ENCODE results near the gene TANGO6. TPM values are rescaled to one million over a fixed set of nuclear protein-coding genes. Genes with fewer than 3 reads are reported as not detected.

Gene TANGO6
- total RNA-seq, 1 donor, result 38.0 TPM

DNA sequence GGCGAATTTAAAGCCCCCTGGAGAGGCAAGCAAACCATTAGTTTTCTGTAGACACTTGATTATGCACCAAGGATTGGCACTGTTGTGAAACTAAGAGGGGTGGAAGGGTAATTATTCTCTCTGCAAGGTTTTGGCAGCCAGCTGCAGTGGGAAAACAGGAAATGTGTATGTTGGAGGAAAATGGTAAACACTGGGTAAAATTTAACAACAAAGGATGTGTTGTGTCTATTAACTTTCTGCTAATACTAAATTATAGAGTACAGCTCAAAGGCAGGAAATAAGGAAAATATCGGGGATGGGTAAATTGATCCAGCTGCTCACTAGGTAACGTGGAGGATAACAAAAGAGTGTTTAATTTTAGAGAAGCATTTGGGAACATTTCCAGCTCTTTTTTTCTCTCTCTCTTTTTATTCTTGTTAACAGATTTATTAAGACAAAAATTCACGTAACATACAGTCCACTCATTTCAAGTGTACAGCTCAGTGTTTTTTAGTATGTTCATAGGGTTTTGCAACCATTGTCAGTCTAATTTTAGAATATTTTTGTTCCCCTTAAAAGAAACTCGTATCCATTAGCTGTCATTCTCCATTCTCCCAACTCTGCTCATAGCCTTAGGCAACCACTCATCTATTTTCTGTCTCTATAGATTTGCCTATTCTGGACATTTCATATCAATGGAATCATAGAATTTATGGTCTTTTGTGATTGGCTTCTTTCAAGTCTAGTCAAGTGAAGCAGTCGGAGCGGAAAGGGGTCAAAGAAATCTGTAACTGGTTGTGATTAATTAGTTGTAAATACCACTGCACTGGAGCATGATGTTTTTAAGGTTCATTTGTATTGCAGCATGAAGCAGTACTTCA lies 41.8 kb downstream of the TANGO6 start:
- H3K4me3 ChIP-seq (ENCODE audit: insufficient read depth, low read length), result no peak overlapping the region
- DNase-seq (ENCODE audit: insufficient read length, low spot score, missing footprints), result no peak
- no peaks in the 10 kb centered on the region for H3K4me1 ChIP-seq (ENCODE audit: insufficient read depth, low read length)
- H3K4me2 ChIP-seq (ENCODE audit: insufficient read depth, low read length), result no peak overlapping the region
- H4K20me1 ChIP-seq (ENCODE audit: insufficient read depth, low read length), result no peaks in the 10 kb centered on the region
- peaks cover 14% of the 10 kb centered on the region for H3K36me3 ChIP-seq (ENCODE audit: insufficient read depth, low read length)
- no peaks in the 10 kb centered on the region for H3K9me3 ChIP-seq (ENCODE audit: low read depth, low read length)
- TF ChIP-seq, protein P1, sequence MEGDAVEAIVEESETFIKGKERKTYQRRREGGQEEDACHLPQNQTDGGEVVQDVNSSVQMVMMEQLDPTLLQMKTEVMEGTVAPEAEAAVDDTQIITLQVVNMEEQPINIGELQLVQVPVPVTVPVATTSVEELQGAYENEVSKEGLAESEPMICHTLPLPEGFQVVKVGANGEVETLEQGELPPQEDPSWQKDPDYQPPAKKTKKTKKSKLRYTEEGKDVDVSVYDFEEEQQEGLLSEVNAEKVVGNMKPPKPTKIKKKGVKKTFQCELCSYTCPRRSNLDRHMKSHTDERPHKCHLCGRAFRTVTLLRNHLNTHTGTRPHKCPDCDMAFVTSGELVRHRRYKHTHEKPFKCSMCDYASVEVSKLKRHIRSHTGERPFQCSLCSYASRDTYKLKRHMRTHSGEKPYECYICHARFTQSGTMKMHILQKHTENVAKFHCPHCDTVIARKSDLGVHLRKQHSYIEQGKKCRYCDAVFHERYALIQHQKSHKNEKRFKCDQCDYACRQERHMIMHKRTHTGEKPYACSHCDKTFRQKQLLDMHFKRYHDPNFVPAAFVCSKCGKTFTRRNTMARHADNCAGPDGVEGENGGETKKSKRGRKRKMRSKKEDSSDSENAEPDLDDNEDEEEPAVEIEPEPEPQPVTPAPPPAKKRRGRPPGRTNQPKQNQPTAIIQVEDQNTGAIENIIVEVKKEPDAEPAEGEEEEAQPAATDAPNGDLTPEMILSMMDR (IDR thresholded peaks at IDR 0.05; ENCODE audit: extremely low read depth, low read depth, low read length), result no peak
- no peak overlapping the region for H2AFZ ChIP-seq (ENCODE audit: low read length)
- H3K27ac ChIP-seq (ENCODE audit: low read depth, low read length), result no peak overlapping the region
- no peaks in the 10 kb centered on the region for H3K27me3 ChIP-seq (ENCODE audit: insufficient read depth, low read length)
- H3K79me2 ChIP-seq (ENCODE audit: insufficient read depth, low read length), result no peaks in the 10 kb centered on the region

DNA sequence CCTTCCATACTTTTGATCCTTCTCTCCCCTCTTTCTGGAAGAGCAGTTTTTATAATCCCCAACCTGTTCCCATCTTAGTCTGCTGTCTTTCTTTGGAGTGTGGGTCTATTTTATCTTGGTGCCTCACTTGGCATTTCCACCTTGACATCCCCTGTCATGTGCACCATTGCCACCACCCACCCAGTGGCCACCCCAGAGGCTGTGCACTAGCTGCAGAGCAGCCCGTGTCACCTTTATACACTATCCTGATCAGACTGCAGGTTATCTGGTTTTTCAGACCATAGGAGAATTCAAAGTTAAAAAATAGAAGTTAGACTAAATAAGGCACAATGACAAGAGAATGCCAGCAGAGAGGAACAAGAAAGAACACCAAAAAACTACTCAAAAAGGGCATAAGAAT lies 43.8 kb downstream of the TANGO6 start:
- Histone ChIP-seq H3K27ac (ENCODE audit: low read depth, low read length) (no peak overlapping the region), H3K4me1 (ENCODE audit: insufficient read depth, low read length) (no peaks in the 10 kb centered on the region), H2AFZ (ENCODE audit: low read length) (no peak overlapping the region), H3K36me3 (ENCODE audit: insufficient read depth, low read length) (peaks cover 4% of the 10 kb centered on the region), H3K79me2 (ENCODE audit: insufficient read depth, low read length) (no peaks in the 10 kb centered on the region), H3K27me3 (ENCODE audit: insufficient read depth, low read length) (no peaks in the 10 kb centered on the region), H3K4me3 (ENCODE audit: insufficient read depth, low read length) (no peak overlapping the region), H3K9me3 (ENCODE audit: low read depth, low read length) (no peaks in the 10 kb centered on the region), H3K4me2 (ENCODE audit: insufficient read depth, low read length) (no peak overlapping the region), H4K20me1 (ENCODE audit: insufficient read depth, low read length) (no peaks in the 10 kb centered on the region)
- DNase-seq (ENCODE audit: insufficient read length, low spot score, missing footprints), result no peak
- TF ChIP-seq, protein P1 (IDR thresholded peaks at IDR 0.05; ENCODE audit: extremely low read depth, low read depth, low read length), result no peak

DNA sequence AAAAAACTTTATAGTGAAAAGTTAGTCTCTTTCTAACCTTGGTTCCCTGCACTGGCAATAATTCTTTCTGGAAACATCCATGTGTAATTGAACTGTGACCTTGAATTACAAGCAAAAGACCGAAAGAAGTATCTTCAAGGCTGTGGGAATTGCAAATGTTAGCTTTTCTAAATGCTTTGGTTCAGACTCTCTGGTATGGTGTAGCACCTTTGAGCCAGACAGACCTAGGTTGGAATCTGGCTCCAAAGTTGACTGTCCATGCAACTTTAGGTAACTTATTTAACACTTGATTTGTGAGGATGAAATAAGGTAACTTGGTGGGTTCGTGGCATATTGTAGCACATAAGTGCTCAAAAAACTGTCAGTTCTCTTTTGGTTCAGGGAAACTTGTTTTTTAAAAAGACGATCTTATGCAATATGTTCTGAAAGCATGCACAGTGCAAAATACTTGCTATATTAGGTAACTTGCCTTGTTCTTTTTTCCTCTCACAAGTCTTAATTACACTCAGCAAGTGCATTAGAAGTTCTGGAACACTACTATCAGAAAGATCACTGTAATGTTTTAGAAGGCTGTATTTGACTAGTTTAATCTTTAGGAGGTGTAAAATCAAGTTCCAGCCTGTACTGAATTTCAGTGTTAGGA lies 46.3 kb downstream of the TANGO6 start:
- Histone ChIP-seq H3K36me3 (ENCODE audit: insufficient read depth, low read length) (no peaks in the 10 kb centered on the region), H3K4me3 (ENCODE audit: insufficient read depth, low read length) (no peak overlapping the region), H3K79me2 (ENCODE audit: insufficient read depth, low read length) (no peaks in the 10 kb centered on the region), H3K27me3 (ENCODE audit: insufficient read depth, low read length) (no peaks in the 10 kb centered on the region), H4K20me1 (ENCODE audit: insufficient read depth, low read length) (no peaks in the 10 kb centered on the region), H3K9me3 (ENCODE audit: low read depth, low read length) (no peaks in the 10 kb centered on the region), H3K4me1 (ENCODE audit: insufficient read depth, low read length) (no peaks in the 10 kb centered on the region), H3K4me2 (ENCODE audit: insufficient read depth, low read length) (no peak overlapping the region), H3K27ac (ENCODE audit: low read depth, low read length) (no peak overlapping the region), H2AFZ (ENCODE audit: low read length) (no peak overlapping the region)
- no peak for DNase-seq (ENCODE audit: insufficient read length, low spot score, missing footprints)
- TF ChIP-seq, protein P1 (IDR thresholded peaks at IDR 0.05; ENCODE audit: extremely low read depth, low read depth, low read length), result no peak

GRCh38 chr16:68892214-68892613 lies 48.9 kb downstream of the TANGO6 start:
- Histone ChIP-seq H3K27ac (ENCODE audit: low read depth, low read length) (no peak overlapping the region), H2AFZ (ENCODE audit: low read length) (no peak overlapping the region), H3K4me1 (ENCODE audit: insufficient read depth, low read length) (no peaks in the 10 kb centered on the region), H3K9me3 (ENCODE audit: low read depth, low read length) (no peaks in the 10 kb centered on the region), H4K20me1 (ENCODE audit: insufficient read depth, low read length) (no peaks in the 10 kb centered on the region), H3K36me3 (ENCODE audit: insufficient read depth, low read length) (no peaks in the 10 kb centered on the region), H3K79me2 (ENCODE audit: insufficient read depth, low read length) (no peaks in the 10 kb centered on the region), H3K27me3 (ENCODE audit: insufficient read depth, low read length) (no peaks in the 10 kb centered on the region), H3K4me3 (ENCODE audit: insufficient read depth, low read length) (no peak overlapping the region), H3K4me2 (ENCODE audit: insufficient read depth, low read length) (no peak overlapping the region)
- TF ChIP-seq, protein P1 (IDR thresholded peaks at IDR 0.05; ENCODE audit: extremely low read depth, low read depth, low read length), result no peak
- DNase-seq (ENCODE audit: insufficient read length, low spot score, missing footprints), result no peak

Data from osteoblast (primary cell).